Endodermal cell (in vitro differentiated cells): ENCODE measurements around the gene FAM50A. TPM values are rescaled to one million over a fixed set of nuclear protein-coding genes. Genes with fewer than 3 reads are reported as not detected.

Experiments used
- DNase-seq: peaks from one replicate; pipeline ENCODE4 v3.0.0-alpha.2; 2017
- H3K27ac ChIP-seq: 2 replicates; pipeline ENCODE4 v1.5.1; 2013; ENCODE audit warnings: mild to moderate bottlenecking, low read depth, low read length, moderate library complexity
- H3K27me3 ChIP-seq: 2 replicates; pipeline ENCODE4 v1.6.1; 2013; ENCODE audit warnings: mild to moderate bottlenecking, low read length, moderate library complexity; ENCODE audit not compliant: insufficient read depth, control insufficient read depth, poor library complexity, severe bottlenecking
- H3K36me3 ChIP-seq: 2 replicates; pipeline ENCODE4 v1.7.0; 2013; ENCODE audit warnings: mild to moderate bottlenecking, low read length, moderate library complexity; ENCODE audit not compliant: control insufficient read depth, insufficient read depth
- H3K4me1 ChIP-seq: one replicate; pipeline ENCODE4 v1.7.0; 2013; ENCODE audit warnings: low read length; ENCODE audit not compliant: control insufficient read depth, insufficient read depth
- H3K4me3 ChIP-seq: 2 replicates; pipeline ENCODE4 v1.5.1; 2013; ENCODE audit warnings: mild to moderate bottlenecking, low read length, moderate library complexity
- H3K9ac ChIP-seq: 2 replicates; pipeline ENCODE4 v1.6.1; 2013; ENCODE audit warnings: mild to moderate bottlenecking, low read length, moderate library complexity; ENCODE audit not compliant: poor library complexity, severe bottlenecking; ENCODE audit errors: extremely low read depth
- H3K9me3 ChIP-seq: 2 replicates; pipeline ENCODE4 v1.6.1; 2013; ENCODE audit warnings: mild to moderate bottlenecking, low read length, moderate library complexity; ENCODE audit not compliant: control insufficient read depth
- H3K27ac Mint-ChIP-seq: 2 replicates; pipeline ENCODE4 v1.8.0; 2020; ENCODE audit warnings: mixed read lengths
- H3K27me3 Mint-ChIP-seq: 2 replicates; pipeline ENCODE4 v1.8.0; 2021; ENCODE audit warnings: mild to moderate bottlenecking, mixed read lengths; ENCODE audit not compliant: insufficient read depth
- H3K36me3 Mint-ChIP-seq: 2 replicates; pipeline ENCODE4 v1.8.0; 2020; ENCODE audit warnings: low read depth, mixed read lengths
- H3K4me1 Mint-ChIP-seq: 2 replicates; pipeline ENCODE4 v1.8.0; 2020; ENCODE audit warnings: mixed read lengths
- H3K4me3 Mint-ChIP-seq: 2 replicates; pipeline ENCODE4 v1.8.0; 2020; ENCODE audit warnings: mild to moderate bottlenecking, moderate library complexity, mixed read lengths
- H3K9me3 Mint-ChIP-seq: 2 replicates; pipeline ENCODE4 v1.8.0; 2020; ENCODE audit warnings: mild to moderate bottlenecking, mixed read lengths
- WGBS, 2 experiments: methylation state at CpG; one replicate each; pipeline versions ENCODE4 v1.1.5 to v1.1.7; 2013; ENCODE audit warnings: missing lambda C conversion rate in 2 of 2, mixed read lengths in 1 of 2; ENCODE audit not compliant: insufficient coverage in 1 of 2, insufficient read length in 1 of 2; 5-methylcytosine and 5-hydroxymethylcytosine counted together
- total RNA-seq, 2 donors: library from RNA; stranded (reverse); fragmentation: NEBNext Ultra II Directional in 1 of 2; extraction: Animal tissue kit (Norgen Biotek cat#: 25700) in 1 of 2; gene quantifications; 2 replicates in 1 of 2; 3 replicates in 1 of 2; pipeline ENCODE4 v1.2.1, GENCODE V29; 2021
- TF ChIP-seq, protein P1 (sequence below): fragments of 200-600 bp; sonication (generic); conservative IDR thresholded peaks from 2 replicates; pipeline ENCODE4 v1.5.0; 2021; ENCODE audit warnings: antibody characterized with exemption, mild to moderate bottlenecking

FAM50A gene
- total RNA-seq, 2 donors from 2014 or later, result 91.0 to 102 TPM

DNA sequence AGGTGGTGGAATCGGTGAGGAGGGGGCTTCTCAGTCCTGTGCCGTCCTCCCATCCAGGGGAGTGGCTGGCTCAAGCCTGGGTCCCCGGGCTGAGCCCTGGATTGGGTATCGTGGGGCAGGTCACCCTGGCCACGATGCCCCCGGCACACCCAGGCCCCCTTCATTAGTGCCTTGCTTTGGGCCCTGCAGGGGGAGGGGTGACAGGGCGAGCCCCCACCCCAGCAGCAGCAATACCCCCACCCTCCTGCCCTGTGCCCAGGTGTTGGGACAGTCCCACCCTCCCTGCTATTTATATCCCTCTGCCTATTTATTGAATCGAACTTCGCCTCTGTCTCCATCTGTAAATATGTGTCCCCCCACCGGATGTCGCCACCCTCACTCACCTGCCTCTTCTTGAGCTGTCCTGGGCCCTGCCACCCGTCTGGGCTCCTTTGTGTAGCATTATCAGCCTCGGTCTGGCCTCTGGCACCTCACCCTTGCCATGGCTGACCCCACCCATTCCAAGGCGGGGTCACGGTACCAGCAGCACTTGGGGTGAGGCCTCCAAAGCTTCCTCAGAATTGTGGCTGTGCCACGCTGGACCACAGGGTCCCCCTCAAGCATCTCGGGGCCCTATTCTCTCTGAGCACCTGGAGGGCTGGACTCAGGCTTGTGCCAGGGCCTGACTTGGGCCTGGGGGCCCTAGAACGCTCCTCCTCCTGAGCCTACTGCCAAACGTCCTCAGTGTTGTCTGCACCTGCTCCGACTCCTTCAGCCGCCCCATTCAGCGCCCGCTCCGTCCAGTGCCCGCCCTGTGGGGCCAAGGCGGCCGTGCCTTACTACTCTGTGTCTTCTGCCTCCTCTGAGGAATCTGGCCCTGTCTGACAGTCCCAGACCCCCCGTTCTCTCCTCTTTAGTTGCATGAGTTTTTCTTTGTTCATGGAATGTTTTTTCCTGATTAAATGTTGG is 29.0 kb downstream of the FAM50A start:
- H3K4me3 Mint-ChIP-seq, result no peak overlapping the region
- no peaks in the 10 kb centered on the region for H3K4me1 Mint-ChIP-seq
- peaks cover 68% of the 10 kb centered on the region for H3K9me3 Mint-ChIP-seq
- H3K27ac Mint-ChIP-seq, result no peak overlapping the region
- peaks cover 24% of the 10 kb centered on the region for H3K36me3 Mint-ChIP-seq
- no peak overlapping the region for H3K4me3 ChIP-seq
- H3K27me3 Mint-ChIP-seq, result no peaks in the 10 kb centered on the region
- TF ChIP-seq, protein P1, sequence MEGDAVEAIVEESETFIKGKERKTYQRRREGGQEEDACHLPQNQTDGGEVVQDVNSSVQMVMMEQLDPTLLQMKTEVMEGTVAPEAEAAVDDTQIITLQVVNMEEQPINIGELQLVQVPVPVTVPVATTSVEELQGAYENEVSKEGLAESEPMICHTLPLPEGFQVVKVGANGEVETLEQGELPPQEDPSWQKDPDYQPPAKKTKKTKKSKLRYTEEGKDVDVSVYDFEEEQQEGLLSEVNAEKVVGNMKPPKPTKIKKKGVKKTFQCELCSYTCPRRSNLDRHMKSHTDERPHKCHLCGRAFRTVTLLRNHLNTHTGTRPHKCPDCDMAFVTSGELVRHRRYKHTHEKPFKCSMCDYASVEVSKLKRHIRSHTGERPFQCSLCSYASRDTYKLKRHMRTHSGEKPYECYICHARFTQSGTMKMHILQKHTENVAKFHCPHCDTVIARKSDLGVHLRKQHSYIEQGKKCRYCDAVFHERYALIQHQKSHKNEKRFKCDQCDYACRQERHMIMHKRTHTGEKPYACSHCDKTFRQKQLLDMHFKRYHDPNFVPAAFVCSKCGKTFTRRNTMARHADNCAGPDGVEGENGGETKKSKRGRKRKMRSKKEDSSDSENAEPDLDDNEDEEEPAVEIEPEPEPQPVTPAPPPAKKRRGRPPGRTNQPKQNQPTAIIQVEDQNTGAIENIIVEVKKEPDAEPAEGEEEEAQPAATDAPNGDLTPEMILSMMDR, result no peak
- no peaks in the 10 kb centered on the region for H3K9me3 ChIP-seq
- H3K4me1 ChIP-seq, result no peaks in the 10 kb centered on the region
- no peak for DNase-seq
- no peaks in the 10 kb centered on the region for H3K27me3 ChIP-seq
- 71 to 90% methylated on average over 6 to 27 of the region's 28 CpGs for WGBS, 2 experiments
- H3K36me3 ChIP-seq, result no peaks in the 10 kb centered on the region
- H3K27ac ChIP-seq, result no peak overlapping the region
- no peak overlapping the region for H3K9ac ChIP-seq

DNA sequence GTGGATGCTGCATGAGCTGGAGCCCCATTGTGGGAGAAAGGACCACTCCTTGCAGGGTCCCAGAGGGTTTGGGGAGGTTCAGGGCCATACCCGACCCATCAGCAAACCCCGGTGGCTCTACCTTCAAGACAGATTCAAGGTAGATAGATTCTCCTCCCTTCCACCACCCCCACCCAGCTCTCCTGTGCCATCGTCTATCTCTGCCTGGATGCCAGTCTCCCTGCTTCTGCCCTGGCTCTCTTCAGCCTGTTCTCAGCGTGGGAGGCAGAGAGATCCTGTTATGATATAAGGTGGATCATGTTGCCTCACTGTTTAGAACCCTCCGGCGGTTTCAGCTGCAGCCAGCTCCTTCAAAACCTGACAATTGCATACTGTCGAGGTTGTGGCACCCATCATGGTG is 29.7 kb downstream of the FAM50A start:
- Histone ChIP-seq H3K36me3 (no peaks in the 10 kb centered on the region), H3K4me1 (no peaks in the 10 kb centered on the region), H3K9me3 (no peaks in the 10 kb centered on the region), H3K4me3 (no peak overlapping the region), H3K9ac (no peak overlapping the region), H3K27me3 (no peaks in the 10 kb centered on the region), H3K27ac (no peak overlapping the region)
- 94% methylated on average over 6 of the region's 7 CpGs; no CpG with 5 or more reads in 1 of the 2 experiments for WGBS, 2 experiments
- Mint-ChIP-seq H3K4me3 (no peak overlapping the region), H3K4me1 (no peaks in the 10 kb centered on the region), H3K27ac (no peak overlapping the region), H3K36me3 (peaks cover 24% of the 10 kb centered on the region), H3K27me3 (no peaks in the 10 kb centered on the region), H3K9me3 (peaks cover 71% of the 10 kb centered on the region)
- DNase-seq, result no peak
- TF ChIP-seq, protein P1, result no peak

GRCh38 chrX:154476821-154477220 is 32.9 kb downstream of the FAM50A start:
- no peak overlapping the region for H3K4me3 Mint-ChIP-seq
- H3K36me3 Mint-ChIP-seq, result peaks cover 22% of the 10 kb centered on the region
- H3K9me3 Mint-ChIP-seq, result peaks cover 66% of the 10 kb centered on the region
- no peak overlapping the region for H3K27ac ChIP-seq
- no peaks in the 10 kb centered on the region for H3K4me1 ChIP-seq
- H3K36me3 ChIP-seq, result no peaks in the 10 kb centered on the region
- no peak overlapping the region for H3K27ac Mint-ChIP-seq
- TF ChIP-seq, protein P1, result no peak
- no peak for DNase-seq
- H3K9me3 ChIP-seq, result no peaks in the 10 kb centered on the region
- no peaks in the 10 kb centered on the region for H3K27me3 Mint-ChIP-seq
- H3K27me3 ChIP-seq, result no peaks in the 10 kb centered on the region
- no peaks in the 10 kb centered on the region for H3K4me1 Mint-ChIP-seq
- H3K9ac ChIP-seq, result no peak overlapping the region
- WGBS, 2 experiments, result 99 to 100% methylated on average over 1 to 8 of the region's 8 CpGs
- H3K4me3 ChIP-seq, result no peak overlapping the region
